Measurements from ENCODE around the gene STAP1. TPM values are rescaled to one million over a fixed set of nuclear protein-coding genes. Genes with fewer than 3 reads are reported as not detected.
A peak's percentile ranks its signal among the peaks of the same experiment; 100 is the strongest.

Gene STAP1, protein sequence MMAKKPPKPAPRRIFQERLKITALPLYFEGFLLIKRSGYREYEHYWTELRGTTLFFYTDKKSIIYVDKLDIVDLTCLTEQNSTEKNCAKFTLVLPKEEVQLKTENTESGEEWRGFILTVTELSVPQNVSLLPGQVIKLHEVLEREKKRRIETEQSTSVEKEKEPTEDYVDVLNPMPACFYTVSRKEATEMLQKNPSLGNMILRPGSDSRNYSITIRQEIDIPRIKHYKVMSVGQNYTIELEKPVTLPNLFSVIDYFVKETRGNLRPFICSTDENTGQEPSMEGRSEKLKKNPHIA
- total RNA-seq = 1 to 10 TPM in 2 of 4 donors, under 1 TPM in 1, not detected in 1; 0.55 to 6.2 (median 4.9) TPM

DNA sequence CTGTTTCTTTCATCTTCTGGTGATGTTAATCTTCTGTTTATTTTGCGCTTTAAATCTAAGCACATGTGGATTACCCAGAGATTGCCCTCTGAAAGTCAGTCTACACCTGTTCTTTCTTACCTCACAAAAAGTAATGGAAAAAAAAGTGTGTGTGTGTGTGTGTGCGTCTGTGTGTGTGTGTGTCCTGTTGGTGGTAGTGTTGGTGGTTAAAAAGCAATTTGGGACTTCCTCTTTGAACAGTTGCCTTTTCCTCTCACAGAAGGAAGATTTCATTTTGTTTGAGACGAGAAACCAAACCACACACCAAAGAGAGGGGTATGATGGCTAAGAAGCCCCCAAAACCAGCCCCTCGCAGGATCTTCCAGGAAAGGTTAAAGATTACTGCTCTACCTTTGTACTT lies at the start of gene STAP1:
TSS of gene STAP1 (plus strand) at position 235 of the 400 bp plus-strand sequence. CDS start at position 318, 83 bp downstream.
- in situ Hi-C loops (cut with MboI; ENCODE audit: low pct_ligation_motif_present in 1 of 4, low pct_unique_long_range_greater_than_20kb in 1 of 4, low sequenced_read_pairs in 3 of 4) = loop anchor here in 1 of 4 donors (25.0 kb wide), 1 partner anchor 354 kb away; no protein-coding TSS in a partner anchor
- WGBS, 2 donors (ENCODE audit: low coverage in 1 of 2) = 60 to 66% methylated on average over 4 of the region's 4 CpGs
- no peak for TF ChIP-seq EP300 (IDR thresholded peaks at IDR 0.05; ENCODE audit: low read depth)
- TF ChIP-seq POLR2A (IDR thresholded peaks at IDR 0.05) = peak; percentile 48
- peak in 2 of 3 donors; percentile 26 to 44 for TF ChIP-seq POLR2AphosphoS5 (IDR thresholded peaks at IDR 0.05)
- H3K27ac ChIP-seq = no peak within 1 kb of the TSS
- peak; percentile 15 for DNase-seq
- intact Hi-C loops (cut with DNase I; ENCODE audit: low total_unique reads) = no loop called here
- H3K9me3 ChIP-seq = no peaks in the 10 kb centered on the region
- no peaks in the 10 kb centered on the region for H3K36me3 ChIP-seq
- peak within 1 kb of the TSS in 1 of 4 donors; percentile 30 for H3K4me3 ChIP-seq
- no peaks in the 10 kb centered on the region for H3K27me3 ChIP-seq
- no peaks in the 10 kb centered on the region for H3K4me1 ChIP-seq

DNA sequence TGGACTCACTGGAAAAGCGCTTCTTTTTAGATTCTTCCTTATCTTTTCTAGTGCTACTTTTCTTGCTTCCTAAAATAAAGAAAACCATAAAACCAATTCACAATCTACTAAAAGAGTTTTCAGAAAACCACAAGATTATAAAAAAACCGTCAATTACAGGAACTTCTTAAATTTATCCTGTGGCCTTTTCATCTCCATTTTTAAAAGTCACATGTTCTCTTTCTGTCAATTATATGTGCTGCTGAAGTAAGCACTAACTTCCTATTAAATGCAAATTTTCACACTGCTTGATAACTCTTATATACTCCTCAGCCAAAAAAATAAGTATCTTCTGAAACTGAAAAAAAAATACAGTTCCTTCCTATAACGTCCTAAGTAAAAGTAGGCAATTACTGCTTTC lies 46.0 kb upstream of the STAP1 start:
- WGBS, 2 donors (ENCODE audit: low coverage in 1 of 2) = 77% methylated on average over 3 of the region's 3 CpGs
- no peaks in the 10 kb centered on the region for H3K4me1 ChIP-seq
- H3K36me3 ChIP-seq = peaks cover 0 to 72% (median 12%) of the 10 kb centered on the region in 4 donors
- no peak overlapping the region for H3K4me3 ChIP-seq
- TF ChIP-seq POLR2A (IDR thresholded peaks at IDR 0.05) = no peak
- TF ChIP-seq EP300 (IDR thresholded peaks at IDR 0.05; ENCODE audit: low read depth) = no peak
- TF ChIP-seq, protein P1, sequence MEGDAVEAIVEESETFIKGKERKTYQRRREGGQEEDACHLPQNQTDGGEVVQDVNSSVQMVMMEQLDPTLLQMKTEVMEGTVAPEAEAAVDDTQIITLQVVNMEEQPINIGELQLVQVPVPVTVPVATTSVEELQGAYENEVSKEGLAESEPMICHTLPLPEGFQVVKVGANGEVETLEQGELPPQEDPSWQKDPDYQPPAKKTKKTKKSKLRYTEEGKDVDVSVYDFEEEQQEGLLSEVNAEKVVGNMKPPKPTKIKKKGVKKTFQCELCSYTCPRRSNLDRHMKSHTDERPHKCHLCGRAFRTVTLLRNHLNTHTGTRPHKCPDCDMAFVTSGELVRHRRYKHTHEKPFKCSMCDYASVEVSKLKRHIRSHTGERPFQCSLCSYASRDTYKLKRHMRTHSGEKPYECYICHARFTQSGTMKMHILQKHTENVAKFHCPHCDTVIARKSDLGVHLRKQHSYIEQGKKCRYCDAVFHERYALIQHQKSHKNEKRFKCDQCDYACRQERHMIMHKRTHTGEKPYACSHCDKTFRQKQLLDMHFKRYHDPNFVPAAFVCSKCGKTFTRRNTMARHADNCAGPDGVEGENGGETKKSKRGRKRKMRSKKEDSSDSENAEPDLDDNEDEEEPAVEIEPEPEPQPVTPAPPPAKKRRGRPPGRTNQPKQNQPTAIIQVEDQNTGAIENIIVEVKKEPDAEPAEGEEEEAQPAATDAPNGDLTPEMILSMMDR (IDR thresholded peaks at IDR 0.05) = no peak
- TF ChIP-seq POLR2AphosphoS5 (IDR thresholded peaks at IDR 0.05) = no peak
- no peak for DNase-seq
- in situ Hi-C loops (cut with MboI; ENCODE audit: low pct_ligation_motif_present in 1 of 4, low pct_unique_long_range_greater_than_20kb in 1 of 4, low sequenced_read_pairs in 3 of 4) = no loop called here
- no peaks in the 10 kb centered on the region for H3K27me3 ChIP-seq
- intact Hi-C loops (cut with DNase I; ENCODE audit: low total_unique reads) = no loop called here
- H3K9me3 ChIP-seq = no peaks in the 10 kb centered on the region
- no peak overlapping the region for H3K27ac ChIP-seq

GRCh38 chr4:67520141-67520540 lies 38.4 kb upstream of the STAP1 start:
- no peak overlapping the region for H3K4me3 ChIP-seq
- H3K9me3 ChIP-seq = no peaks in the 10 kb centered on the region
- TF ChIP-seq, protein P1 (IDR thresholded peaks at IDR 0.05) = no peak
- no peak for DNase-seq
- H3K36me3 ChIP-seq = peaks cover 0 to 38% (median 4%) of the 10 kb centered on the region in 4 donors
- H3K27me3 ChIP-seq = no peaks in the 10 kb centered on the region
- 88 to 94% methylated on average over 2 to 5 of the region's 5 CpGs for WGBS, 2 donors (ENCODE audit: low coverage in 1 of 2)
- intact Hi-C loops (cut with DNase I; ENCODE audit: low total_unique reads) (no loop called here), in situ Hi-C loops (cut with MboI; ENCODE audit: low pct_ligation_motif_present in 1 of 4, low pct_unique_long_range_greater_than_20kb in 1 of 4, low sequenced_read_pairs in 3 of 4) (no loop called here)
- no peak overlapping the region for H3K27ac ChIP-seq
- peaks cover 0 to 7% (median 0%) of the 10 kb centered on the region in 4 donors for H3K4me1 ChIP-seq

DNA sequence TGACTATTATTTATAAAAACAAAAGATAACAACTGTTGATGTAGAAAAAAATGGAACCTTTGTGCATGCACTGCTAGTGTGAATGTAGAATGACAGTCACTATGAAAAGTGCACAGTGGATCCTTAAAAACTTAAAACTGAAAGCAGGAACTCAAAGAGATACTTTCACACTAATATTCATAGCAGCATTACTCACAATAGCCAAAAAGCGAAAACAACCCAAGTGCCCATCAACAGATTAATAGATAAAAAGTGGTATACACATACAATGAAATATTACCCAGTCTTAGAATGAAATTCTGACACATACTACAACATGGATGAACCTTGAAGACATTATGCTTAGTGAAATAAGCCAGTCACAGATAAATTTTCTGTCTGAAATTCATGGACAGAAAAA lies 37.0 kb upstream of the STAP1 start:
- Histone ChIP-seq H3K36me3 (peaks cover 0 to 26% (median 4%) of the 10 kb centered on the region in 4 donors), H3K27ac (no peak overlapping the region), H3K9me3 (no peaks in the 10 kb centered on the region), H3K4me3 (no peak overlapping the region), H3K27me3 (no peaks in the 10 kb centered on the region), H3K4me1 (peaks cover 0 to 7% (median 0%) of the 10 kb centered on the region in 4 donors)
- TF ChIP-seq, protein P1 (IDR thresholded peaks at IDR 0.05) = no peak
- TF ChIP-seq EP300 (IDR thresholded peaks at IDR 0.05; ENCODE audit: low read depth) (no peak), POLR2AphosphoS5 (IDR thresholded peaks at IDR 0.05) (no peak), POLR2A (IDR thresholded peaks at IDR 0.05) (no peak)
- in situ Hi-C loops (cut with MboI; ENCODE audit: low pct_ligation_motif_present in 1 of 4, low pct_unique_long_range_greater_than_20kb in 1 of 4, low sequenced_read_pairs in 3 of 4) (no loop called here), intact Hi-C loops (cut with DNase I; ENCODE audit: low total_unique reads) (no loop called here)
- 68 to 83% methylated on average over 1 of the region's 1 CpG for WGBS, 2 donors (ENCODE audit: low coverage in 1 of 2)
- DNase-seq = no peak
